MCF 10A (cell line): ENCODE results near the gene SIGLEC1. TPM values are rescaled to one million over a fixed set of nuclear protein-coding genes. Genes with fewer than 3 reads are reported as not detected.

Experiments
- BruUV-seq: library from RNA; stranded (reverse); fragments of 400-500 nt; replicated peaks from 2 replicates; lab custom pipeline; 2021; lab: Mats Ljungman, UMichigan
- CTCF ChIA-PET: fragments of 300-600 bp; sonication (Branson Sonifier 250); formaldehyde crosslinking; extraction: SDS; loops from one replicate; lab custom pipeline; 2021; ENCODE audit warnings: antibody characterized with exemption, inconsistent platforms; lab: Yijun Ruan, JAX
- POLR2A ChIA-PET: fragments of 300-600, 350-650 bp; sonication (Branson Sonifier 250); formaldehyde crosslinking; extraction: SDS; loops from one replicate; lab custom pipeline; 2020; ENCODE audit warnings: antibody characterized with exemption, inconsistent platforms; lab: Yijun Ruan, JAX
- DNase-seq: peaks from one replicate; pipeline ENCODE4 v3.0.0-alpha.2; 2018; ENCODE audit not compliant: unreplicated experiment
- H3K27ac Mint-ChIP-seq: one replicate; pipeline ENCODE4 v1.8.0; 2022; ENCODE audit warnings: mild to moderate bottlenecking, low read depth, mixed read lengths; ENCODE audit not compliant: unreplicated experiment
- H3K27me3 Mint-ChIP-seq: one replicate; pipeline ENCODE4 v1.8.0; 2022; ENCODE audit warnings: mixed read lengths; ENCODE audit not compliant: insufficient read depth, unreplicated experiment
- H3K36me3 Mint-ChIP-seq: one replicate; pipeline ENCODE4 v1.8.0; 2022; ENCODE audit warnings: mild to moderate bottlenecking, moderate library complexity, mixed read lengths; ENCODE audit not compliant: insufficient read depth, unreplicated experiment
- H3K4me1 Mint-ChIP-seq: one replicate; pipeline ENCODE4 v1.8.0; 2022; ENCODE audit warnings: mixed read lengths; ENCODE audit not compliant: insufficient read depth, unreplicated experiment
- H3K4me3 Mint-ChIP-seq: one replicate; pipeline ENCODE4 v1.8.0; 2022; ENCODE audit warnings: mild to moderate bottlenecking, moderate library complexity, mixed read lengths; ENCODE audit not compliant: unreplicated experiment
- H3K9me3 Mint-ChIP-seq: one replicate; pipeline ENCODE4 v1.8.0; 2022; ENCODE audit warnings: mixed read lengths; ENCODE audit not compliant: unreplicated experiment
- intact Hi-C: fragments of 100-400 bp; cut with micrococcal nuclease; formaldehyde crosslinking; loops from 2 replicates; pipeline ENCODE4 v1.14.1; 2022
- total RNA-seq: library from RNA; stranded (reverse); gene quantifications from 2 replicates; pipeline ENCODE4 v1.2.3, GENCODE V29; 2022
- TF ChIP-seq, protein P1 (sequence below): fragments of 200-600 bp; IDR thresholded peaks from one replicate; pipeline ENCODE4 v1.8.0; 2022; ENCODE audit warnings: antibody characterized with exemption, mild to moderate bottlenecking; ENCODE audit not compliant: unreplicated experiment

Gene SIGLEC1
- total RNA-seq, 1 experiment from 2014 or later: not detected

DNA sequence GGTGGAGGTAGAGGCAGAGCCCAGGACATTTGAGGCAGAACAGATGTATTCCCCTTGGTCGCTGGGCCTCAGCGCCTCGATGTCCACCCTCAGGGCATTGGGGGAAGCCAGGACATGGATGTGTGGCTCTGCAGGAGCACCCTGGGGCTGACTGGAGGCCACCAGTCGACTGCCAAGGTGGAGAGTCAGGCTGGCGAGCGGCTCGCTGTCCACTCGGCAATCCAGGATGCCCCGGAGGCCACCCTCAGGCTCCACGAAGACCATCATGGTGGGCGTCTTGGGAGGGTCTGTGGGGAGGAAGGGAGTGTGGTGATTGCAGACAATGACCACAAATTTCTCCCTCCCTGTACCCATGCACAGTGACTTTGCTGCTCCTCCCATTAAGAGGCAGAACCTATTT lies 22.4 kb downstream of the SIGLEC1 start:
- ChIA-PET CTCF (interaction anchor here (4.2 to 5.8 kb wide), 2 partner anchors 14 to 21 kb away, joined by 22 to 51 read pairs; no protein-coding TSS in a partner anchor), POLR2A (interaction anchor here (0.7 kb wide), 1 partner anchor 290 kb away, joined by 4 read pairs; no protein-coding TSS in a partner anchor)
- no peak for DNase-seq
- H3K27me3 Mint-ChIP-seq: no peaks in the 10 kb centered on the region
- intact Hi-C loops: no loop called here
- no peaks in the 10 kb centered on the region for H3K9me3 Mint-ChIP-seq
- TF ChIP-seq, protein P1, sequence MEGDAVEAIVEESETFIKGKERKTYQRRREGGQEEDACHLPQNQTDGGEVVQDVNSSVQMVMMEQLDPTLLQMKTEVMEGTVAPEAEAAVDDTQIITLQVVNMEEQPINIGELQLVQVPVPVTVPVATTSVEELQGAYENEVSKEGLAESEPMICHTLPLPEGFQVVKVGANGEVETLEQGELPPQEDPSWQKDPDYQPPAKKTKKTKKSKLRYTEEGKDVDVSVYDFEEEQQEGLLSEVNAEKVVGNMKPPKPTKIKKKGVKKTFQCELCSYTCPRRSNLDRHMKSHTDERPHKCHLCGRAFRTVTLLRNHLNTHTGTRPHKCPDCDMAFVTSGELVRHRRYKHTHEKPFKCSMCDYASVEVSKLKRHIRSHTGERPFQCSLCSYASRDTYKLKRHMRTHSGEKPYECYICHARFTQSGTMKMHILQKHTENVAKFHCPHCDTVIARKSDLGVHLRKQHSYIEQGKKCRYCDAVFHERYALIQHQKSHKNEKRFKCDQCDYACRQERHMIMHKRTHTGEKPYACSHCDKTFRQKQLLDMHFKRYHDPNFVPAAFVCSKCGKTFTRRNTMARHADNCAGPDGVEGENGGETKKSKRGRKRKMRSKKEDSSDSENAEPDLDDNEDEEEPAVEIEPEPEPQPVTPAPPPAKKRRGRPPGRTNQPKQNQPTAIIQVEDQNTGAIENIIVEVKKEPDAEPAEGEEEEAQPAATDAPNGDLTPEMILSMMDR: no peak
- no TSS peak for BruUV-seq
- H3K4me1 Mint-ChIP-seq: peaks cover 16% of the 10 kb centered on the region
- no peak overlapping the region for H3K27ac Mint-ChIP-seq
- H3K4me3 Mint-ChIP-seq: no peak overlapping the region
- H3K36me3 Mint-ChIP-seq: no peaks in the 10 kb centered on the region

DNA sequence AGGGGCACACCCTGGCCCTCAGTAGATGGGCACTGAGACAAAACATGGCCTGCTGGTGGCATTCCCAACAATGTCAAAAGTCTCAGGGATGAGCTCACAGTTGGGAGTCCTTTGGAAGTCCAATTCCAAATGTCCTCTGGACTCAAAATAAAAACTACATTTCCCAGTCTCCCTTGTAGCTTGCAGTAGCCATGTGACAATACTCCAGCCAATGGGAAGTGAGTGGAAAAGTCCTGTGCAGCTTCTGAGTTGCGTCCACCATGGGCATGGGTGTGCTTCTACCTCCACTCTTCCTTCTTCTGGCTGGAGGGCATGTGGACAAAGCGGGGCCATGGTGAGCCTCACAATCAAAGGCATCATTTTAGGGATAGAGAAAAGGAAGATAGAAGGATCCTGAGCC lies 24.7 kb downstream of the SIGLEC1 start:
- ChIA-PET POLR2A (interaction anchor here (0.7 to 1.6 kb wide), 7 partner anchors 10 to 325 kb away, joined by 3 to 6 read pairs (median 3); no protein-coding TSS in a partner anchor), CTCF (interaction anchor here (0.6 to 6.5 kb wide), 9 partner anchors 9 to 246 kb away, joined by 3 to 51 read pairs (median 5); no protein-coding TSS in a partner anchor)
- DNase-seq: peak; percentile 60
- H3K36me3 Mint-ChIP-seq: no peaks in the 10 kb centered on the region
- intact Hi-C loops: no loop called here
- H3K4me3 Mint-ChIP-seq: no peak overlapping the region
- peaks cover 16% of the 10 kb centered on the region for H3K4me1 Mint-ChIP-seq
- H3K27ac Mint-ChIP-seq: no peak overlapping the region
- no peaks in the 10 kb centered on the region for H3K27me3 Mint-ChIP-seq
- TF ChIP-seq, protein P1: no peak
- no TSS peak for BruUV-seq
- H3K9me3 Mint-ChIP-seq: no peaks in the 10 kb centered on the region

DNA sequence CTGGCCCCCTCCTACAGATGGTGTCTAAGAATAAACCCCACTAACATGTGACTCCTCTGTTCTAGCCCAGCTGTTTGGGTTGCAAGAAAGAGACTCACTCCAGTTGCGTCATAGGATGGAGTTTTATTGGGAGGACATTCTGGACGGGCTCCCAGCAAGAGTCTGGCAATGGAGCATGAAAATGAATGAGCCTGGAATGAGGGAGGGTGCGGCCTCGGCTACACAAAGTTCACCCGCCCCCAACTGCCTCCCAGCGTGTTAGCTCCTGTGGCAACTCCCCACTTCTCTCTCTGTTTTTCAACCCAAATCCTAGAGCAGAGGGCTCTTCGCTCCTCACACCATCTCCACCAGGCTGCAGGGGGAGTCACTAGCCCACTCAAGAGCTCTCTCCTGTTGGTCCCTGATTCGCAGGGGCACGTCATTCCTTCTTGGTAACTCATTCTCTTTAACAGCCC lies 25.5 kb downstream of the SIGLEC1 start:
- H3K36me3 Mint-ChIP-seq: no peaks in the 10 kb centered on the region
- H3K27me3 Mint-ChIP-seq: no peaks in the 10 kb centered on the region
- no peak overlapping the region for H3K27ac Mint-ChIP-seq
- H3K9me3 Mint-ChIP-seq: no peaks in the 10 kb centered on the region
- CTCF ChIA-PET: interaction anchor here (0.5 to 6.5 kb wide), 11 partner anchors 10 to 126 kb away, joined by 3 to 51 read pairs (median 4); no protein-coding TSS in a partner anchor
- H3K4me3 Mint-ChIP-seq: no peak overlapping the region
- BruUV-seq: no TSS peak
- POLR2A ChIA-PET: interaction anchor here (0.6 to 1.8 kb wide), 11 partner anchors 10 to 158 kb away, joined by 3 to 6 read pairs (median 3); no protein-coding TSS in a partner anchor
- TF ChIP-seq, protein P1: no peak
- intact Hi-C loops: no loop called here
- H3K4me1 Mint-ChIP-seq: peaks cover 16% of the 10 kb centered on the region
- peak; percentile 94 for DNase-seq

DNA sequence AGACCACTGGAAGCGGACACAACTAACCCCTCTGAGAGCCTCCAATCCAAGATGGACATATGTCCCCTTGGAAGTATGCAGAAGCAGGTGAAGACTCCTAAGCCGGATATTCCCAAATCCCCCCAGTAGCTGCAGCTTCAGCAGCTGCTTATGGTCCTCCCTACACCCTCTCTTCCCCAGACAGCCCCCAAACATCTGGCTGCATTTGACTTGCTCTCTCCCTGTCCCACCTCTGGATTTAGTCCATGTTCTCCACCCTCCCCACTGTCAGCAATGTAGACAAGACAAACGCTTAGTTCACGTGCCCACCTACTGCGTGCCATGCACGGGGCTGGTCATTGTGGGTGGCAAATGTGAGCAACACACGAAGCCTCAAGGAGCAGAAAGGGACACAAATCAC lies 26.0 kb downstream of the SIGLEC1 start:
- no peak overlapping the region for H3K27ac Mint-ChIP-seq
- CTCF ChIA-PET: interaction anchor here (0.5 to 6.5 kb wide), 9 partner anchors 10 to 127 kb away, joined by 3 to 51 read pairs (median 5); no protein-coding TSS in a partner anchor
- no peaks in the 10 kb centered on the region for H3K27me3 Mint-ChIP-seq
- intact Hi-C loops: no loop called here
- TF ChIP-seq, protein P1: no peak
- no peak for DNase-seq
- no peaks in the 10 kb centered on the region for H3K36me3 Mint-ChIP-seq
- BruUV-seq: no TSS peak
- POLR2A ChIA-PET: interaction anchor here (0.6 to 1.8 kb wide), 10 partner anchors 10 to 159 kb away, joined by 3 to 6 read pairs (median 4); no protein-coding TSS in a partner anchor
- no peaks in the 10 kb centered on the region for H3K9me3 Mint-ChIP-seq
- peaks cover 16% of the 10 kb centered on the region for H3K4me1 Mint-ChIP-seq
- no peak overlapping the region for H3K4me3 Mint-ChIP-seq
